Measurements from ENCODE around the gene NCOA6. TPM values are rescaled to one million over a fixed set of nuclear protein-coding genes. Genes with fewer than 3 reads are reported as not detected.

Gene NCOA6
- total RNA-seq, 1 experiment from 2014 or later = 9.8 TPM

DNA sequence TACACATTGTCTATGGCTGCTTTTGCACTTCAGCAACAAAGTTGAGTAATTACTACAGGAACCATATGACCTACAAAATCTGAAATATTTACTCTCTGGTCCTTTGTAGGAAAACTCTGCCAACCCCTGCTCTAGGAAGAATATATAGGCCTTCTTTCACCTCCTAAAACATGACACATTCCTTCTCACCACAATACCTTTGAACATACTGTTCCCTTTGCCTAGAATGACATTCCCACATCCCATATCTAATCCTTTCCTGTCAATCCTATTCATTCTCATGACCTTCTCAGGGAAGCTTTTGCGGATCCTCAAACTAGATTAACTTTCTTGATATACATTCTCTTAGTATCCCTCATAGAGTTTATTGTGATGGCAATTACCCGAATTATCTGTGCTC lies 18.0 kb upstream of the NCOA6 start:
- no peak overlapping the region for H2AFZ ChIP-seq (ENCODE audit: low read length)
- no peak for DNase-seq
- no peaks in the 10 kb centered on the region for H3K79me2 ChIP-seq (ENCODE audit: low read length)
- H3K4me2 ChIP-seq (ENCODE audit: low read length) = no peak overlapping the region
- no peak overlapping the region for H3K4me3 ChIP-seq (ENCODE audit: low read length)
- H4K20me1 ChIP-seq (ENCODE audit: low read length) = no peaks in the 10 kb centered on the region
- H3K9ac ChIP-seq (ENCODE audit: low read length) = no peak overlapping the region
- no peaks in the 10 kb centered on the region for H3F3A ChIP-seq (ENCODE audit: low read length, unreplicated experiment)
- H3K27ac ChIP-seq (ENCODE audit: low read length) = no peak overlapping the region
- no peaks in the 10 kb centered on the region for H3K9me3 ChIP-seq (ENCODE audit: low read length)
- intact Hi-C loops (cut with micrococcal nuclease) = no loop called here
- ChIA-PET CTCF (no interaction called here), POLR2A (ENCODE audit: unreplicated experiment) (no interaction called here)
- no peak for ATAC-seq
- H3K9me2 ChIP-seq (replicated peaks; ENCODE audit: low read length) = no peaks in the 10 kb centered on the region
- TF ChIP-seq EZH2phosphoT487 (IDR thresholded peaks at IDR 0.05; ENCODE audit: borderline replicate concordance, low read length) (no peak), EZH2 (IDR thresholded peaks at IDR 0.05; ENCODE audit: low read length, unreplicated experiment) (no peak)
- TF ChIP-seq, protein P1, sequence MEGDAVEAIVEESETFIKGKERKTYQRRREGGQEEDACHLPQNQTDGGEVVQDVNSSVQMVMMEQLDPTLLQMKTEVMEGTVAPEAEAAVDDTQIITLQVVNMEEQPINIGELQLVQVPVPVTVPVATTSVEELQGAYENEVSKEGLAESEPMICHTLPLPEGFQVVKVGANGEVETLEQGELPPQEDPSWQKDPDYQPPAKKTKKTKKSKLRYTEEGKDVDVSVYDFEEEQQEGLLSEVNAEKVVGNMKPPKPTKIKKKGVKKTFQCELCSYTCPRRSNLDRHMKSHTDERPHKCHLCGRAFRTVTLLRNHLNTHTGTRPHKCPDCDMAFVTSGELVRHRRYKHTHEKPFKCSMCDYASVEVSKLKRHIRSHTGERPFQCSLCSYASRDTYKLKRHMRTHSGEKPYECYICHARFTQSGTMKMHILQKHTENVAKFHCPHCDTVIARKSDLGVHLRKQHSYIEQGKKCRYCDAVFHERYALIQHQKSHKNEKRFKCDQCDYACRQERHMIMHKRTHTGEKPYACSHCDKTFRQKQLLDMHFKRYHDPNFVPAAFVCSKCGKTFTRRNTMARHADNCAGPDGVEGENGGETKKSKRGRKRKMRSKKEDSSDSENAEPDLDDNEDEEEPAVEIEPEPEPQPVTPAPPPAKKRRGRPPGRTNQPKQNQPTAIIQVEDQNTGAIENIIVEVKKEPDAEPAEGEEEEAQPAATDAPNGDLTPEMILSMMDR (conservative IDR thresholded peaks at IDR 0.05; ENCODE audit: low read depth, low read length) = no peak
- H3K36me3 ChIP-seq (ENCODE audit: low read depth, low read length) = no peaks in the 10 kb centered on the region
- no peaks in the 10 kb centered on the region for H3K4me1 ChIP-seq (ENCODE audit: insufficient read depth, low read length)
- BruUV-seq (replicated peaks) = no TSS peak
- no peaks in the 10 kb centered on the region for H3K27me3 ChIP-seq (ENCODE audit: low read length)

DNA sequence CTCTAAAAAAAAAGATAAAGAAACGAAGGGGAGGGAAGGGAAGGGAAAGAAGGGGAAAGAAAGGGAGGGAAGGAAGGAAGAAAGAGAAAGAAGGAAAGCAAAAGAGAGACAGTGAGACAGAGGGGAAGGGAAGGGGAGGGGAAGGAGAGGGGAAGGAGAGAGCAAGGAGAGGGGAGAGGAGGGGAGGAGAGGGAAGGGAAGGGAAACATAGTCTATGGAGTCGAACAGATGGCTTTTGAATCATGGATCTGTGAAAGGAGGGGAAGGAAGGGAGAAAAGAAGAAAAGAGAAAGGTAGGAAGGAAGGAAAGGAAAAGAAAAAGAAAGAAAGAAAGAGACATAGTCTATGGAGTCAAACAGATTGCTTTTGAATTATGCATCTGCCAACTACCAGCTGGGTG lies 16.7 kb upstream of the NCOA6 start:
- Histone ChIP-seq H3K9me3 (ENCODE audit: low read length) (no peaks in the 10 kb centered on the region), H3K79me2 (ENCODE audit: low read length) (no peaks in the 10 kb centered on the region), H3K36me3 (ENCODE audit: low read depth, low read length) (no peaks in the 10 kb centered on the region), H4K20me1 (ENCODE audit: low read length) (no peaks in the 10 kb centered on the region), H3F3A (ENCODE audit: low read length, unreplicated experiment) (no peaks in the 10 kb centered on the region), H2AFZ (ENCODE audit: low read length) (no peak overlapping the region), H3K4me2 (ENCODE audit: low read length) (no peak overlapping the region), H3K9ac (ENCODE audit: low read length) (no peak overlapping the region), H3K9me2 (replicated peaks; ENCODE audit: low read length) (no peaks in the 10 kb centered on the region), H3K4me1 (ENCODE audit: insufficient read depth, low read length) (no peaks in the 10 kb centered on the region), H3K4me3 (ENCODE audit: low read length) (no peak overlapping the region), H3K27ac (ENCODE audit: low read length) (no peak overlapping the region), H3K27me3 (ENCODE audit: low read length) (no peaks in the 10 kb centered on the region)
- no peak for ATAC-seq
- no TSS peak for BruUV-seq (replicated peaks)
- TF ChIP-seq EZH2phosphoT487 (IDR thresholded peaks at IDR 0.05; ENCODE audit: borderline replicate concordance, low read length) (no peak), EZH2 (IDR thresholded peaks at IDR 0.05; ENCODE audit: low read length, unreplicated experiment) (no peak)
- TF ChIP-seq, protein P1 (conservative IDR thresholded peaks at IDR 0.05; ENCODE audit: low read depth, low read length) = no peak
- ChIA-PET CTCF (no interaction called here), POLR2A (ENCODE audit: unreplicated experiment) (no interaction called here)
- no peak for DNase-seq
- intact Hi-C loops (cut with micrococcal nuclease) = no loop called here

DNA sequence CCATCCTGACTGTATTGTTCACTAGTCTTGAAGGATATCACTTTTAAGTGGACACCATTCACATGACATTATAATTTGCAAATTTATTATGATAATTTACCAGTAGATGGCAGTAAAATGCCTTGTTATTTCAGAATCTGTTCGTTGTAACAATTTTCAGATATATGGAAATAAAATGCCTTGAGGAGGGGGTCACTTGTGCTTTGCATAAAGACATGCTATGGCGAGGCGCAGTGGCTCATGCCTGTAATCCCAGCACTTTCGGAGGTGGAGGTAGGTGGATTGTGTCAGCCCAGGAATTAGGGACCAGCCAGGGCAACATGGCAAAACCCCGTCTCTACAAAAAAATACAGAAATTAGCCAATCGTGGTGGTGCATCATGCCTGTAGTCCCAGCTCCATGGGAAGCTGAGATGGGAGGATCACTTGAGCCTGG lies 9.0 kb upstream of the NCOA6 start:
- Histone ChIP-seq H3K27me3 (ENCODE audit: low read length) (peaks cover 13% of the 10 kb centered on the region; the same call in 1 of the 2 replicates), H3K27ac (ENCODE audit: low read length) (no peak overlapping the region), H2AFZ (ENCODE audit: low read length) (peak overlapping the region; percentile 80), H3K36me3 (ENCODE audit: low read depth, low read length) (no peaks in the 10 kb centered on the region), H4K20me1 (ENCODE audit: low read length) (no peaks in the 10 kb centered on the region), H3K4me2 (ENCODE audit: low read length) (peak overlapping the region; percentile 90), H3K4me3 (ENCODE audit: low read length) (peak overlapping the region; percentile 62), H3K4me1 (ENCODE audit: insufficient read depth, low read length) (no peaks in the 10 kb centered on the region), H3K79me2 (ENCODE audit: low read length) (no peaks in the 10 kb centered on the region), H3F3A (ENCODE audit: low read length, unreplicated experiment) (no peaks in the 10 kb centered on the region), H3K9me2 (replicated peaks; ENCODE audit: low read length) (no peaks in the 10 kb centered on the region), H3K9ac (ENCODE audit: low read length) (no peak overlapping the region), H3K9me3 (ENCODE audit: low read length) (no peaks in the 10 kb centered on the region)
- TF ChIP-seq, protein P1 (conservative IDR thresholded peaks at IDR 0.05; ENCODE audit: low read depth, low read length) = peak; percentile 72
- no peak for TF ChIP-seq EZH2 (IDR thresholded peaks at IDR 0.05; ENCODE audit: low read length, unreplicated experiment)
- intact Hi-C loops (cut with micrococcal nuclease) = loop anchor here (1.0 to 10.0 kb wide), 4 partner anchors 40 to 430 kb away; no protein-coding TSS in a partner anchor
- ATAC-seq (peak; percentile 84), DNase-seq (peak; percentile 86)
- CTCF ChIA-PET = interaction anchor here (0.6 to 1.2 kb wide), 2 partner anchors 38 to 167 kb away, joined by 3 read pairs; partner anchors contain the start of gene GGT7
- BruUV-seq (replicated peaks) = no TSS peak
- POLR2A ChIA-PET (ENCODE audit: unreplicated experiment) = interaction anchor here (0.7 kb wide), 1 partner anchor 281 kb away, joined by 4 read pairs; no protein-coding TSS in a partner anchor

Measured in PC-3 (cell line).